ENCODE results near the gene KPNA5.

- TF ChIP-seq POLR2A (IDR thresholded peaks at IDR 0.05; ENCODE audit: low read length) (no peak), GATA1 (IDR thresholded peaks at IDR 0.05; ENCODE audit: low read depth, low read length) (no peak)
Observed at GRCh38 chr6:116726947-116727346, 45.9 kb downstream of the KPNA5 start.
